HepG2 (cell line): Measurements from ENCODE around the gene CAMTA1. TPM values are rescaled to one million over a fixed set of nuclear protein-coding genes. Genes with fewer than 3 reads are reported as not detected.
A peak's percentile ranks its signal among the peaks of the same experiment; 100 is the strongest.

Source experiments
- BRF2 ChIP-seq: sonication (generic); formaldehyde crosslinking; IDR thresholded peaks from 2 replicates; pipeline ENCODE4 v1.8.1; 2022; ENCODE audit warnings: mild to moderate bottlenecking, missing genetic modification reagents
- CREM ChIP-seq, 2 experiments: sonication (generic) in 1 of 2; formaldehyde crosslinking in 1 of 2; IDR thresholded peaks; 2 replicates each; pipeline versions ENCODE4 v1.4.0 to v1.6.1; 2016 to 2020; ENCODE audit warnings: antibody characterized with exemption in 1 of 2, mild to moderate bottlenecking in 1 of 2, missing genetic modification reagents in 1 of 2
- FOXO1 ChIP-seq: sonication (generic); formaldehyde crosslinking; IDR thresholded peaks from 2 replicates; pipeline ENCODE4 v1.4.0; 2020; ENCODE audit warnings: missing genetic modification reagents
- IRF2 ChIP-seq: IDR thresholded peaks from 2 replicates; pipeline ENCODE4 v1.6.1; 2018; ENCODE audit warnings: missing genetic modification reagents, missing compliant biosample characterization
- MAFF ChIP-seq: IDR thresholded peaks from 2 replicates; pipeline ENCODE4 v1.6.1; 2011; ENCODE audit warnings: low read depth, low read length, improper control_type of control experiment
- PHF21A ChIP-seq: sonication (generic); formaldehyde crosslinking; IDR thresholded peaks from 2 replicates; pipeline ENCODE4 v1.5.0; 2020; ENCODE audit warnings: mild to moderate bottlenecking, missing genetic modification reagents
- PRDM10 ChIP-seq: sonication (generic); formaldehyde crosslinking; IDR thresholded peaks from 2 replicates; pipeline ENCODE4 v1.4.0; 2020; ENCODE audit warnings: low read depth, missing genetic modification reagents
- SMARCC2 ChIP-seq: fragments of 450-650 bp; IDR thresholded peaks from 2 replicates; pipeline ENCODE4 v1.6.1; 2017; ENCODE audit warnings: antibody characterized with exemption, mild to moderate bottlenecking
- TOPORS ChIP-seq: sonication (generic); formaldehyde crosslinking; IDR thresholded peaks from 2 replicates; pipeline ENCODE4 v1.8.0; 2023; ENCODE audit warnings: mild to moderate bottlenecking, missing genetic modification reagents
- TRIM24 ChIP-seq: sonication (generic); formaldehyde crosslinking; IDR thresholded peaks from 2 replicates; pipeline ENCODE4 v1.8.0; 2022; ENCODE audit warnings: mild to moderate bottlenecking, missing genetic modification reagents
- ZFYVE20 ChIP-seq: sonication (generic); formaldehyde crosslinking; IDR thresholded peaks from 2 replicates; pipeline ENCODE4 v1.8.0; 2023; ENCODE audit warnings: low read depth, mild to moderate bottlenecking, moderate library complexity, missing genetic modification reagents, borderline replicate concordance
- ZNF224 ChIP-seq: sonication (generic); formaldehyde crosslinking; IDR thresholded peaks from 2 replicates; pipeline ENCODE4 v1.5.0; 2020; ENCODE audit warnings: mild to moderate bottlenecking, missing genetic modification reagents
- ZNF556 ChIP-seq: sonication (generic); formaldehyde crosslinking; IDR thresholded peaks from 2 replicates; pipeline ENCODE4 v1.4.0; 2020; ENCODE audit warnings: mild to moderate bottlenecking, missing genetic modification reagents, borderline replicate concordance
- ZNF564 ChIP-seq: sonication (generic); formaldehyde crosslinking; IDR thresholded peaks from 2 replicates; pipeline ENCODE4 v1.8.1; 2023; ENCODE audit warnings: mild to moderate bottlenecking, missing genetic modification reagents
- ZNF607 ChIP-seq: sonication (generic); formaldehyde crosslinking; IDR thresholded peaks from 2 replicates; pipeline ENCODE4 v1.5.1; 2020; ENCODE audit warnings: missing genetic modification reagents, mild to moderate bottlenecking, borderline replicate concordance
- ZNF670 ChIP-seq: sonication (generic); formaldehyde crosslinking; IDR thresholded peaks from 2 replicates; pipeline ENCODE4 v1.8.0; 2022; ENCODE audit warnings: mild to moderate bottlenecking, missing genetic modification reagents, borderline replicate concordance
- ZNF775 ChIP-seq: sonication (generic); formaldehyde crosslinking; IDR thresholded peaks from 2 replicates; pipeline ENCODE4 v1.4.0; 2020; ENCODE audit warnings: missing genetic modification reagents, mild to moderate bottlenecking, moderate library complexity, borderline replicate concordance
- polyA plus RNA-seq, 8 experiments: library from polyadenylated mRNA; depleted of rRNA in 3 of 8; stranded (reverse) in 7 of 8; unstranded in 1 of 8; fragments of >200 nt; fragmentation: Illumina TruSeq in 4 of 8; extraction: Trizol in 4 of 8; gene quantifications; 2 replicates each; pipeline versions ENCODE4 v1.2.1 to v1.2.3, GENCODE V29; 2011 to 2016; ENCODE audit warnings: low read depth in 4 of 8, missing spikeins in 1 of 8, mixed read lengths in 1 of 8; ENCODE audit not compliant: insufficient read depth in 1 of 8
- total RNA-seq, 5 experiments: library from RNA; depleted of rRNA; stranded (reverse); fragments of >200 nt; fragmentation: Illumina TruSeq; extraction: Trizol; gene quantifications; 2 replicates each; pipeline ENCODE4 v1.2.3, GENCODE V29; 2016; ENCODE audit warnings: low read depth in 1 of 5
- TF ChIP-seq, protein P1 (sequence below): sonication (generic); formaldehyde crosslinking; IDR thresholded peaks from 2 replicates; pipeline ENCODE4 v1.5.1; 2020; ENCODE audit warnings: missing genetic modification reagents, mild to moderate bottlenecking, borderline replicate concordance
- TF ChIP-seq, protein P2 (sequence below): sonication (generic); formaldehyde crosslinking; IDR thresholded peaks from 2 replicates; pipeline ENCODE4 v1.4.0; 2020; ENCODE audit warnings: missing genetic modification reagents, borderline replicate concordance

CAMTA1 gene
- total and polyA plus RNA-seq, 2 of the 13 experiments (the other 11 are each of a cell fraction or from before 2014, with no cell fraction given), result 25.0 to 36.4 TPM

- TF ChIP-seq, protein P1, sequence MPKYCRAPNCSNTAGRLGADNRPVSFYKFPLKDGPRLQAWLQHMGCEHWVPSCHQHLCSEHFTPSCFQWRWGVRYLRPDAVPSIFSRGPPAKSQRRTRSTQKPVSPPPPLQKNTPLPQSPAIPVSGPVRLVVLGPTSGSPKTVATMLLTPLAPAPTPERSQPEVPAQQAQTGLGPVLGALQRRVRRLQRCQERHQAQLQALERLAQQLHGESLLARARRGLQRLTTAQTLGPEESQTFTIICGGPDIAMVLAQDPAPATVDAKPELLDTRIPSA (CRISPR knock-in tag), result no peak
- TF ChIP-seq FOXO1 (CRISPR knock-in tag), result no peak
- TF ChIP-seq ZNF670 (CRISPR knock-in tag), result no peak; the same call in 1 of the 2 replicates
- TF ChIP-seq, protein P2, sequence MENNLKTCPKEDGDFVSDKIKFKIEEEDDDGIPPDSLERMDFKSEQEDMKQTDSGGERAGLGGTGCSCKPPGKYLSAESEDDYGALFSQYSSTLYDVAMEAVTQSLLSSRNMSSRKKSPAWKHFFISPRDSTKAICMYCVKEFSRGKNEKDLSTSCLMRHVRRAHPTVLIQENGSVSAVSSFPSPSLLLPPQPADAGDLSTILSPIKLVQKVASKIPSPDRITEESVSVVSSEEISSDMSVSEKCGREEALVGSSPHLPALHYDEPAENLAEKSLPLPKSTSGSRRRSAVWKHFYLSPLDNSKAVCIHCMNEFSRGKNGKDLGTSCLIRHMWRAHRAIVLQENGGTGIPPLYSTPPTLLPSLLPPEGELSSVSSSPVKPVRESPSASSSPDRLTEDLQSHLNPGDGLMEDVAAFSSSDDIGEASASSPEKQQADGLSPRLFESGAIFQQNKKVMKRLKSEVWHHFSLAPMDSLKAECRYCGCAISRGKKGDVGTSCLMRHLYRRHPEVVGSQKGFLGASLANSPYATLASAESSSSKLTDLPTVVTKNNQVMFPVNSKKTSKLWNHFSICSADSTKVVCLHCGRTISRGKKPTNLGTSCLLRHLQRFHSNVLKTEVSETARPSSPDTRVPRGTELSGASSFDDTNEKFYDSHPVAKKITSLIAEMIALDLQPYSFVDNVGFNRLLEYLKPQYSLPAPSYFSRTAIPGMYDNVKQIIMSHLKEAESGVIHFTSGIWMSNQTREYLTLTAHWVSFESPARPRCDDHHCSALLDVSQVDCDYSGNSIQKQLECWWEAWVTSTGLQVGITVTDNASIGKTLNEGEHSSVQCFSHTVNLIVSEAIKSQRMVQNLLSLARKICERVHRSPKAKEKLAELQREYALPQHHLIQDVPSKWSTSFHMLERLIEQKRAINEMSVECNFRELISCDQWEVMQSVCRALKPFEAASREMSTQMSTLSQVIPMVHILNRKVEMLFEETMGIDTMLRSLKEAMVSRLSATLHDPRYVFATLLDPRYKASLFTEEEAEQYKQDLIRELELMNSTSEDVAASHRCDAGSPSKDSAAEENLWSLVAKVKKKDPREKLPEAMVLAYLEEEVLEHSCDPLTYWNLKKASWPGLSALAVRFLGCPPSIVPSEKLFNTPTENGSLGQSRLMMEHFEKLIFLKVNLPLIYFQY (CRISPR knock-in tag), result no peak
- TF ChIP-seq IRF2 (CRISPR knock-in tag), result no peak
- TF ChIP-seq PRDM10 (CRISPR knock-in tag), result no peak
- TF ChIP-seq ZNF607 (CRISPR knock-in tag), result peak; percentile 73; the same call in 1 of the 2 replicates
- no peak for TF ChIP-seq ZFYVE20 (CRISPR knock-in tag)
- TF ChIP-seq SMARCC2, result no peak
- TF ChIP-seq PHF21A (CRISPR knock-in tag), result no peak; the same call in 1 of the 2 replicates
- TF ChIP-seq ZNF556 (CRISPR knock-in tag), result no peak
- no peak for TF ChIP-seq ZNF224
- no peak for TF ChIP-seq TRIM24
- no peak for TF ChIP-seq MAFF
- 0 out of 2 replicates have a peak, but pooled peaks have one; percentile 35 for TF ChIP-seq BRF2 (CRISPR knock-in tag)
- TF ChIP-seq ZNF564 (CRISPR knock-in tag), result 0 out of 2 replicates have a peak, but pooled peaks have one; percentile 53
- 0 out of 2 replicates have a peak, but pooled peaks have one; percentile 66 for TF ChIP-seq ZNF775 (CRISPR knock-in tag)
- peak; percentile 65; the same call in 1 of the 2 replicates for TF ChIP-seq TOPORS (CRISPR knock-in tag)
- no peak for TF ChIP-seq CREM (IDR thresholded peaks at IDR 0.05)
- TF ChIP-seq CREM (CRISPR knock-in tag; IDR thresholded peaks at IDR 0.05), result no peak
Measured at GRCh38 chr1:7680207-7680954, 895.1 kb downstream of the CAMTA1 start (continued).
